ENCODE results near the gene ANKFY1.
A peak's percentile ranks its signal among the peaks of the same experiment; 100 is the strongest.

DNA sequence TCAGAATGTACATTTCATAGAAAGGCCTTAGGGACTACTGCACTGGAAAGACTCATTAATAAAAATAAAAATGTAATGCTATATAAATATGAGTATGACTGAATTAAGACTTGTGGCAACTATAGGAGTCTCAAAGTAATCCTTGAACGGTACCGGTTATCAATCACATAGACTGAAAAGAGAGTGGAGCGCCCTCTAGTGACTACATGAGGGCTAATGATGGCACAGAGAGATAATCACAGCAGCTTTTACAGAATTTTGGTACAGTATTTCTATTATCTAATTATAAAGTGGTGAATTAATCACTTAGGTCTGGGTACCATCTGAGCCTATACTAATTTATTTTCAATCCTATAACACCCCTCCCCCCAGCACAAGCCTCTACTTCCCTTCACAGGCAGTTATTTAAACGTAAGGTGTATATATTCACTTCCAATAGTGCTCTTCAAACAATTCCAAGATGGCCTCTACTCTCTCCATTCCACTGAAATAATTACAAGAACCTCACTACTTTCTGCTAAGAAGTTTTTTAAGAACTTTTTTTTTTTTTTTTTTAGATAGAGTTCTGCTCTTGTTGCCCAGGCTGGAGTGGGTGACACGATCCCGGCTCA is 40.7 kb upstream of the ANKFY1 start:
- TF ChIP-seq EZH2 (IDR thresholded peaks at IDR 0.05; ENCODE audit: borderline replicate concordance, low read depth, low read length, severe bottlenecking): no peak
- TF ChIP-seq CTCF (IDR thresholded peaks at IDR 0.05; ENCODE audit: borderline replicate concordance, extremely low read depth, low read length, poor library complexity, severe bottlenecking): peak; percentile 80
